Measurements from ENCODE around the gene MT1G. TPM values are rescaled to one million over a fixed set of nuclear protein-coding genes. Genes with fewer than 3 reads are reported as not detected.

MT1G gene
- total RNA-seq, 2 experiments from 2014 or later, result not detected

DNA sequence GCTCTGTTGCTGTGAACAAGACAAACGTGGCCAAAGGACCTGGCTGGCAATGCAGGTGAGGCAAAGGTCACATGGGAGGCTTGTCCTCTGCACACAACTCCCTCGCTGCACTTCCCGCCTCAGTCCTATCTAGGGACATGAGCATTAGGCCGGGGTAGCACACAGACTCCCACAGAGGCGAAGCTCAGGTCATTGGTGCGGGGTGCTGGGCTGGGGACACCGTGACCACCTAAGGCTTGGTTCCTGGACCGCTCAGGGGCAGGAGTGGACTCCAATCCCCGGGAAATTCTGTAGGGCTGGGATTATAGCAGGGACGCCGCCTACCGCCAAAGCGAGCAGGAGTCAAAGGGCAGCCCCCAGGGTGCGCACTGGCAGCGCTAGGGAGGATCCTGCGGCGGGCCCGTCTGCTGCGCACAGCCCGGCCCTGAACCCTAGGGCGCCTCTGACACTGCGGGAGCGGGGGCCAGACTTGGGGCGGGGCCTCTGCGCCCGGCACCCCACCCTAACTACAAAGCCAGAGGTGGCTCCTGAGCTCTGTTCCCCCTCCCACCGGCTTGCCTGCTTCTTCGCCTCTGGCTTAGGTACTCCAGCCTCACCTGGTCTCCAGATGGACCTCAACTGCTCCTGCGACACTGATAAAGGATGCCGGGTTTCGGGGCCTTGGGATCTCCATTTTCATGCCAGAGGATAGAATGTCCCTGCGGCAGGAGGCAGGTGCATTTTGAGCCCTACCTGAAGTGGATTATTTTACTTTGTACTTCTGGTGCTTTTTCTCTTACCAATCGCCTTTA lies 20.0 kb downstream of the MT1G start:
- intact Hi-C loops (cut with micrococcal nuclease; ENCODE audit: unreplicated experiment), result no loop called here
- Histone ChIP-seq H3K4me2 (ENCODE audit: low read length) (no peak overlapping the region), H3K79me2 (ENCODE audit: insufficient read depth, low read depth, low read length) (no peaks in the 10 kb centered on the region), H3K9me2 (ENCODE audit: insufficient read depth, low read length) (no peaks in the 10 kb centered on the region), H3K4me1 (ENCODE audit: insufficient read depth, low read length, poor library complexity, severe bottlenecking) (peaks cover under 1% of the 10 kb centered on the region), H3K27ac (ENCODE audit: low read depth, low read length, poor library complexity, severe bottlenecking) (no peak overlapping the region), H4K20me1 (ENCODE audit: insufficient read depth, low read length) (no peaks in the 10 kb centered on the region), H3K36me3 (ENCODE audit: insufficient read depth, low read length) (no peaks in the 10 kb centered on the region), H2AFZ (ENCODE audit: low read length) (no peak overlapping the region), H3K4me3 (ENCODE audit: low read depth, low read length, poor library complexity, severe bottlenecking) (no peak overlapping the region), H3K9me3 (ENCODE audit: low read length) (no peaks in the 10 kb centered on the region)
- POLR2A ChIA-PET, result no interaction called here
- CTCF ChIA-PET (ENCODE audit: unreplicated experiment), result no interaction called here
- DNase-seq (ENCODE audit: low spot score), result no peak
- BruUV-seq (replicated peaks), result no TSS peak
- TF ChIP-seq EZH2phosphoT487 (IDR thresholded peaks at IDR 0.05; ENCODE audit: borderline replicate concordance, low read depth, low read length), result no peak
- TF ChIP-seq, protein P1, sequence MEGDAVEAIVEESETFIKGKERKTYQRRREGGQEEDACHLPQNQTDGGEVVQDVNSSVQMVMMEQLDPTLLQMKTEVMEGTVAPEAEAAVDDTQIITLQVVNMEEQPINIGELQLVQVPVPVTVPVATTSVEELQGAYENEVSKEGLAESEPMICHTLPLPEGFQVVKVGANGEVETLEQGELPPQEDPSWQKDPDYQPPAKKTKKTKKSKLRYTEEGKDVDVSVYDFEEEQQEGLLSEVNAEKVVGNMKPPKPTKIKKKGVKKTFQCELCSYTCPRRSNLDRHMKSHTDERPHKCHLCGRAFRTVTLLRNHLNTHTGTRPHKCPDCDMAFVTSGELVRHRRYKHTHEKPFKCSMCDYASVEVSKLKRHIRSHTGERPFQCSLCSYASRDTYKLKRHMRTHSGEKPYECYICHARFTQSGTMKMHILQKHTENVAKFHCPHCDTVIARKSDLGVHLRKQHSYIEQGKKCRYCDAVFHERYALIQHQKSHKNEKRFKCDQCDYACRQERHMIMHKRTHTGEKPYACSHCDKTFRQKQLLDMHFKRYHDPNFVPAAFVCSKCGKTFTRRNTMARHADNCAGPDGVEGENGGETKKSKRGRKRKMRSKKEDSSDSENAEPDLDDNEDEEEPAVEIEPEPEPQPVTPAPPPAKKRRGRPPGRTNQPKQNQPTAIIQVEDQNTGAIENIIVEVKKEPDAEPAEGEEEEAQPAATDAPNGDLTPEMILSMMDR (conservative IDR thresholded peaks at IDR 0.05; ENCODE audit: low read length), result no peak

DNA sequence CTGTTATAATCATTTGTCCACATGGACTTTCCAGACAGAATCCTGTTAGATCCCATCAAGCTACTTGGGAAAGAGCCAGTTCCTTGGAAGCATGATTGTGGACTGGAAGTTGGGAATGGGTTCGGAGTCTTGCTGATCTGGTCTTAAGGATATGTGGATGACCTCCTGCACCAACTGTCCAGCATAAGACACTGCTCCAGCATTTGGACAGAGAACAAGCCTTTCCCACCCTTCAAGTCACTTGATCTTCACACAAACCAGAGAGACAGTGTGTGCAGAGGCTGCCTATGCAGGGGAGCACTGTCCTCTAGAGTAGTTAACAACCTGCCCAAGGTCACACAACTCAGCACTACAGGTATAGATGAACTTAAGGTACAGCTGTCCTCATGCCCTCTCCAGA lies 22.0 kb downstream of the MT1G start:
- ChIA-PET CTCF (ENCODE audit: unreplicated experiment) (no interaction called here), POLR2A (interaction anchor here (0.9 kb wide), 1 partner anchor 15 kb away, joined by 3 read pairs; no protein-coding TSS in a partner anchor)
- H3K9me3 ChIP-seq (ENCODE audit: low read length), result no peaks in the 10 kb centered on the region
- H2AFZ ChIP-seq (ENCODE audit: low read length), result no peak overlapping the region
- intact Hi-C loops (cut with micrococcal nuclease; ENCODE audit: unreplicated experiment), result no loop called here
- TF ChIP-seq EZH2phosphoT487 (IDR thresholded peaks at IDR 0.05; ENCODE audit: borderline replicate concordance, low read depth, low read length), result no peak
- TF ChIP-seq, protein P1 (conservative IDR thresholded peaks at IDR 0.05; ENCODE audit: low read length), result no peak
- H3K79me2 ChIP-seq (ENCODE audit: insufficient read depth, low read depth, low read length), result no peaks in the 10 kb centered on the region
- no peaks in the 10 kb centered on the region for H3K9me2 ChIP-seq (ENCODE audit: insufficient read depth, low read length)
- H3K36me3 ChIP-seq (ENCODE audit: insufficient read depth, low read length), result no peaks in the 10 kb centered on the region
- no peak for DNase-seq (ENCODE audit: low spot score)
- no peak overlapping the region for H3K27ac ChIP-seq (ENCODE audit: low read depth, low read length, poor library complexity, severe bottlenecking)
- no peaks in the 10 kb centered on the region for H3K4me1 ChIP-seq (ENCODE audit: insufficient read depth, low read length, poor library complexity, severe bottlenecking)
- H4K20me1 ChIP-seq (ENCODE audit: insufficient read depth, low read length), result no peaks in the 10 kb centered on the region
- H3K4me3 ChIP-seq (ENCODE audit: low read depth, low read length, poor library complexity, severe bottlenecking), result no peak overlapping the region
- no peak overlapping the region for H3K4me2 ChIP-seq (ENCODE audit: low read length)
- no TSS peak for BruUV-seq (replicated peaks)

DNA sequence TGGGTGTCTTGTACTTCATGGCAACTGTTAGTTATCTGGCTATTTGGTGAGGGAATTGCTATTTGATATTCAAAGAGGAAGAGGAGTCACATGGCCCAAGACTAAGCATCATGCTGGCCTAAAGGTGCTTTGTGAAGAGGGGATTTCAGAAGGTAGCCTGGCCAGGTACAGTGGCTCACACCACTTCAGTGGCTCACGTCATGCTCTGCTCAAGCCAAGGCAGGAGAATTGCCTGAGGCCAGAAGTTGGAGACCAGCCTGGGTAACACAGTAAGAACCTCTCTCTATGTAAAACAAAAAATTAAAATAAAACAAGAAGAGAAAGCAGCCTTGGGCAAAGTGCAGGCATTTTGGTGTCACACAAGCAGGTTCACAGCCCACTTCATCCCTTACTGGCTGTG lies 22.6 kb downstream of the MT1G start:
- Histone ChIP-seq H3K4me3 (ENCODE audit: low read depth, low read length, poor library complexity, severe bottlenecking) (no peak overlapping the region), H4K20me1 (ENCODE audit: insufficient read depth, low read length) (no peaks in the 10 kb centered on the region), H3K79me2 (ENCODE audit: insufficient read depth, low read depth, low read length) (no peaks in the 10 kb centered on the region), H3K27ac (ENCODE audit: low read depth, low read length, poor library complexity, severe bottlenecking) (no peak overlapping the region), H2AFZ (ENCODE audit: low read length) (no peak overlapping the region), H3K9me2 (ENCODE audit: insufficient read depth, low read length) (no peaks in the 10 kb centered on the region), H3K36me3 (ENCODE audit: insufficient read depth, low read length) (no peaks in the 10 kb centered on the region), H3K9me3 (ENCODE audit: low read length) (no peaks in the 10 kb centered on the region), H3K4me1 (ENCODE audit: insufficient read depth, low read length, poor library complexity, severe bottlenecking) (no peaks in the 10 kb centered on the region), H3K4me2 (ENCODE audit: low read length) (no peak overlapping the region)
- TF ChIP-seq, protein P1 (conservative IDR thresholded peaks at IDR 0.05; ENCODE audit: low read length), result no peak
- TF ChIP-seq EZH2phosphoT487 (IDR thresholded peaks at IDR 0.05; ENCODE audit: borderline replicate concordance, low read depth, low read length), result no peak
- ChIA-PET CTCF (ENCODE audit: unreplicated experiment) (no interaction called here), POLR2A (no interaction called here)
- no TSS peak for BruUV-seq (replicated peaks)
- intact Hi-C loops (cut with micrococcal nuclease; ENCODE audit: unreplicated experiment), result no loop called here
- DNase-seq (ENCODE audit: low spot score), result no peak
